Tibial nerve (tissue), 4 donors: ENCODE measurements around the gene MRTFB. TPM values are rescaled to one million over a fixed set of nuclear protein-coding genes. Genes with fewer than 3 reads are reported as not detected.

Source experiments
- DNase-seq, 2 donors: peaks; one replicate each; pipeline ENCODE4 v3.0.0-alpha.2; 2019; ENCODE audit warnings: low spot score in 2 of 2
- H3K27ac ChIP-seq, 4 donors: fragments of 200-600 bp; sonication (generic) in 3 of 4; one replicate each; pipeline ENCODE4 v1.5.1; 2017 to 2019; ENCODE audit warnings: mild to moderate bottlenecking in 1 of 4
- H3K27me3 ChIP-seq, 2 donors: fragments of 200-600 bp; sonication (generic) in 1 of 2; one replicate each; pipeline versions ENCODE4 v1.5.1 to v1.6.0; 2017 to 2019
- H3K36me3 ChIP-seq, 3 donors: fragments of 200-600 bp; sonication (generic); one replicate each; pipeline ENCODE4 v1.5.1; 2018 to 2019
- H3K4me1 ChIP-seq, 4 donors: fragments of 200-600 bp; sonication (generic) in 3 of 4; one replicate each; pipeline ENCODE4 v1.5.1; 2017 to 2019
- H3K4me3 ChIP-seq, 4 donors: fragments of 200-600 bp; sonication (generic) in 3 of 4; one replicate each; pipeline ENCODE4 v1.5.1; 2017 to 2019; ENCODE audit warnings: mild to moderate bottlenecking in 1 of 4, moderate library complexity in 1 of 4
- H3K9me3 ChIP-seq, 4 donors: fragments of 200-600 bp; sonication (generic) in 3 of 4; one replicate each; pipeline ENCODE4 v1.5.1; 2017 to 2019
- CTCF ChIP-seq, 5 experiments: fragments of 200-600 bp in 3 of 5; fragments of 450-650 bp in 2 of 5; sonication (generic) in 3 of 5; IDR thresholded peaks; one replicate each; pipeline ENCODE4 v1.5.1; 2016 to 2019; ENCODE audit warnings: antibody characterized with exemption in 5 of 5, mild to moderate bottlenecking in 3 of 5, moderate library complexity in 2 of 5
- EP300 ChIP-seq, 2 donors: sonication (generic); formaldehyde crosslinking; IDR thresholded peaks; one replicate each; pipeline ENCODE4 v1.6.1; 2017; ENCODE audit warnings: antibody characterized with exemption in 2 of 2, mild to moderate bottlenecking in 1 of 2
- POLR2A ChIP-seq, 2 donors: fragments of 450-650 bp; IDR thresholded peaks; one replicate each; pipeline ENCODE4 v1.6.1; 2017; ENCODE audit warnings: antibody characterized with exemption in 2 of 2, mild to moderate bottlenecking in 2 of 2, moderate library complexity in 2 of 2
- WGBS, 2 donors: methylation state at CpG; one replicate each; pipeline ENCODE4 v1.1.5; 2018; 5-methylcytosine and 5-hydroxymethylcytosine counted together
- total RNA-seq, 4 donors: library from RNA; depleted of rRNA; stranded (reverse); fragments of >200 nt; gene quantifications; one replicate each; pipeline ENCODE4 v1.1.0, GENCODE V29; 2016

The MRTFB gene
- total RNA-seq, 4 donors from 2014 or later, result 35.6 to 76.9 (median 61.8) TPM

GRCh38 chr16:14077918-14078317, 6.8 kb downstream of the MRTFB start:
- Histone ChIP-seq H3K4me3 (no peak overlapping the region), H3K4me1 (peaks cover 0 to 8% (median 0%) of the 10 kb centered on the region in 4 donors), H3K27ac (no peak overlapping the region), H3K36me3 (peaks cover 0 to 13% (median 0%) of the 10 kb centered on the region in 3 donors), H3K9me3 (no peaks in the 10 kb centered on the region), H3K27me3 (no peaks in the 10 kb centered on the region)
- TF ChIP-seq CTCF (IDR thresholded peaks at IDR 0.05), result no peak
- no peak for TF ChIP-seq POLR2A (IDR thresholded peaks at IDR 0.05)
- TF ChIP-seq EP300 (IDR thresholded peaks at IDR 0.05), result no peak
- 68 to 80% methylated on average over 2 of the region's 2 CpGs for WGBS, 2 donors
- DNase-seq, result no peak

GRCh38 chr16:14086477-14086876, 15.4 kb downstream of the MRTFB start:
- 55 to 61% methylated on average over 1 of the region's 1 CpG for WGBS, 2 donors
- Histone ChIP-seq H3K4me3 (no peak overlapping the region), H3K27ac (no peak overlapping the region), H3K36me3 (peaks cover 0 to under 1% (median 0%) of the 10 kb centered on the region in 3 donors), H3K9me3 (no peaks in the 10 kb centered on the region), H3K4me1 (peaks cover 0 to 21% (median 4%) of the 10 kb centered on the region in 4 donors), H3K27me3 (no peaks in the 10 kb centered on the region)
- TF ChIP-seq EP300 (IDR thresholded peaks at IDR 0.05), result no peak
- no peak for TF ChIP-seq POLR2A (IDR thresholded peaks at IDR 0.05)
- no peak for TF ChIP-seq CTCF (IDR thresholded peaks at IDR 0.05)
- DNase-seq, result no peak

- TF ChIP-seq EP300 (IDR thresholded peaks at IDR 0.05) (no peak), POLR2A (IDR thresholded peaks at IDR 0.05) (no peak), CTCF (IDR thresholded peaks at IDR 0.05) (no peak)
- no peaks in the 10 kb centered on the region for H3K9me3 ChIP-seq
- H3K36me3 ChIP-seq, result no peaks in the 10 kb centered on the region
- no peak overlapping the region for H3K27ac ChIP-seq
- H3K27me3 ChIP-seq, result no peaks in the 10 kb centered on the region
- DNase-seq, result no peak
- H3K4me1 ChIP-seq, result peaks cover 0 to 21% (median 4%) of the 10 kb centered on the region in 4 donors
- 75 to 94% methylated on average over 1 of the region's 1 CpG for WGBS, 2 donors
- no peak overlapping the region for H3K4me3 ChIP-seq
Measured at GRCh38 chr16:14087181-14087580, 16.1 kb downstream of the MRTFB start.

- Histone ChIP-seq H3K27me3 (no peaks in the 10 kb centered on the region), H3K4me1 (peaks cover 0 to 22% (median 4%) of the 10 kb centered on the region in 4 donors), H3K27ac (no peak overlapping the region), H3K4me3 (no peak overlapping the region), H3K9me3 (no peaks in the 10 kb centered on the region), H3K36me3 (no peaks in the 10 kb centered on the region)
- TF ChIP-seq POLR2A (IDR thresholded peaks at IDR 0.05), result no peak
- no peak for TF ChIP-seq EP300 (IDR thresholded peaks at IDR 0.05)
- no peak for TF ChIP-seq CTCF (IDR thresholded peaks at IDR 0.05)
- no peak for DNase-seq
- WGBS, 2 donors, result 88 to 92% methylated on average over 3 of the region's 3 CpGs
Measured at GRCh38 chr16:14087590-14088154, 16.6 kb downstream of the MRTFB start.

GRCh38 chr16:14088155-14088753, 17.1 kb downstream of the MRTFB start:
- WGBS, 2 donors, result 70 to 77% methylated on average over 6 of the region's 6 CpGs
- no peaks in the 10 kb centered on the region for H3K9me3 ChIP-seq
- no peak overlapping the region for H3K4me3 ChIP-seq
- DNase-seq, result no peak
- H3K27me3 ChIP-seq, result no peaks in the 10 kb centered on the region
- peaks cover 0 to 26% (median 4%) of the 10 kb centered on the region in 4 donors for H3K4me1 ChIP-seq
- H3K27ac ChIP-seq, result no peak overlapping the region
- H3K36me3 ChIP-seq, result no peaks in the 10 kb centered on the region
- TF ChIP-seq POLR2A (IDR thresholded peaks at IDR 0.05), result no peak
- TF ChIP-seq EP300 (IDR thresholded peaks at IDR 0.05), result no peak
- TF ChIP-seq CTCF (IDR thresholded peaks at IDR 0.05), result no peak
